ENCODE measurements around the gene NABP2.

DNA sequence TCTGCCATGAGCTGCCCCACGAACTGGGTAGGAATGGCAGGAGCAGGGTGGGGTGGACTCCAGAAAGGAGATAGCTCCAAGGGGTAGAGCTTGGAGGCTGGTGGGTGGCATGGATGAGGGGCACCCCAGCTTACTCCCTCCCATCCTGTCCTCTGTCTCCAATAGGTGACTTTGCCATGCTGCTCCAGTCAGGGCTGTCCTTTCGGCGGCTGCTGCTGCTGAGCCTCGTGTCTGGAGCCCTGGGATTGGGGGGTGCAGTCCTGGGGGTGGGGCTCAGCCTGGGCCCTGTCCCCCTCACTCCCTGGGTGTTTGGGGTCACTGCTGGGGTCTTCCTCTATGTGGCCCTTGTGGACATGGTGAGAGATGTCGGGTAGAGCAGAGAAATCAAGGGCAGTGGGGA lies 12.8 kb downstream of the NABP2 start:
- TF ChIP-seq SP1 (CRISPR knock-in tag; conservative IDR thresholded peaks at IDR 0.05) = no peak
- no peak for TF ChIP-seq CTCF (IDR thresholded peaks at IDR 0.05)
- no peak for TF ChIP-seq IRF2 (CRISPR knock-in tag; IDR thresholded peaks at IDR 0.05; ENCODE audit: borderline replicate concordance, low read depth)
- no peak for TF ChIP-seq NR2C2 (CRISPR knock-in tag; IDR thresholded peaks at IDR 0.05)
- TF ChIP-seq, protein P1, sequence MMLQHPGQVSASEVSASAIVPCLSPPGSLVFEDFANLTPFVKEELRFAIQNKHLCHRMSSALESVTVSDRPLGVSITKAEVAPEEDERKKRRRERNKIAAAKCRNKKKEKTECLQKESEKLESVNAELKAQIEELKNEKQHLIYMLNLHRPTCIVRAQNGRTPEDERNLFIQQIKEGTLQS (CRISPR knock-in tag; conservative IDR thresholded peaks at IDR 0.05) = no peak
- no peak for TF ChIP-seq TEAD4 (CRISPR knock-in tag; IDR thresholded peaks at IDR 0.05)
- TF ChIP-seq KAT7 (CRISPR knock-in tag; IDR thresholded peaks at IDR 0.05; ENCODE audit: borderline replicate concordance) = no peak
- TF ChIP-seq, protein P2, sequence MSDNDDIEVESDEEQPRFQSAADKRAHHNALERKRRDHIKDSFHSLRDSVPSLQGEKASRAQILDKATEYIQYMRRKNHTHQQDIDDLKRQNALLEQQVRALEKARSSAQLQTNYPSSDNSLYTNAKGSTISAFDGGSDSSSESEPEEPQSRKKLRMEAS (CRISPR knock-in tag; IDR thresholded peaks at IDR 0.05) = no peak
- TF ChIP-seq ZNF416 (CRISPR knock-in tag; IDR thresholded peaks at IDR 0.05) = no peak
- no peak for TF ChIP-seq FOXJ3 (CRISPR knock-in tag; IDR thresholded peaks at IDR 0.05; ENCODE audit: borderline replicate concordance)
- TF ChIP-seq, protein P3, sequence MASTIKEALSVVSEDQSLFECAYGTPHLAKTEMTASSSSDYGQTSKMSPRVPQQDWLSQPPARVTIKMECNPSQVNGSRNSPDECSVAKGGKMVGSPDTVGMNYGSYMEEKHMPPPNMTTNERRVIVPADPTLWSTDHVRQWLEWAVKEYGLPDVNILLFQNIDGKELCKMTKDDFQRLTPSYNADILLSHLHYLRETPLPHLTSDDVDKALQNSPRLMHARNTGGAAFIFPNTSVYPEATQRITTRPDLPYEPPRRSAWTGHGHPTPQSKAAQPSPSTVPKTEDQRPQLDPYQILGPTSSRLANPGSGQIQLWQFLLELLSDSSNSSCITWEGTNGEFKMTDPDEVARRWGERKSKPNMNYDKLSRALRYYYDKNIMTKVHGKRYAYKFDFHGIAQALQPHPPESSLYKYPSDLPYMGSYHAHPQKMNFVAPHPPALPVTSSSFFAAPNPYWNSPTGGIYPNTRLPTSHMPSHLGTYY (CRISPR knock-in tag; IDR thresholded peaks at IDR 0.05) = no peak
- no peak for TF ChIP-seq ZNF232 (CRISPR knock-in tag; IDR thresholded peaks at IDR 0.05)
- TF ChIP-seq NFE2L1 (CRISPR knock-in tag; IDR thresholded peaks at IDR 0.05) = no peak

All from WTC11 (cell line).